ENCODE measurements around the gene ZBTB4.

DNA sequence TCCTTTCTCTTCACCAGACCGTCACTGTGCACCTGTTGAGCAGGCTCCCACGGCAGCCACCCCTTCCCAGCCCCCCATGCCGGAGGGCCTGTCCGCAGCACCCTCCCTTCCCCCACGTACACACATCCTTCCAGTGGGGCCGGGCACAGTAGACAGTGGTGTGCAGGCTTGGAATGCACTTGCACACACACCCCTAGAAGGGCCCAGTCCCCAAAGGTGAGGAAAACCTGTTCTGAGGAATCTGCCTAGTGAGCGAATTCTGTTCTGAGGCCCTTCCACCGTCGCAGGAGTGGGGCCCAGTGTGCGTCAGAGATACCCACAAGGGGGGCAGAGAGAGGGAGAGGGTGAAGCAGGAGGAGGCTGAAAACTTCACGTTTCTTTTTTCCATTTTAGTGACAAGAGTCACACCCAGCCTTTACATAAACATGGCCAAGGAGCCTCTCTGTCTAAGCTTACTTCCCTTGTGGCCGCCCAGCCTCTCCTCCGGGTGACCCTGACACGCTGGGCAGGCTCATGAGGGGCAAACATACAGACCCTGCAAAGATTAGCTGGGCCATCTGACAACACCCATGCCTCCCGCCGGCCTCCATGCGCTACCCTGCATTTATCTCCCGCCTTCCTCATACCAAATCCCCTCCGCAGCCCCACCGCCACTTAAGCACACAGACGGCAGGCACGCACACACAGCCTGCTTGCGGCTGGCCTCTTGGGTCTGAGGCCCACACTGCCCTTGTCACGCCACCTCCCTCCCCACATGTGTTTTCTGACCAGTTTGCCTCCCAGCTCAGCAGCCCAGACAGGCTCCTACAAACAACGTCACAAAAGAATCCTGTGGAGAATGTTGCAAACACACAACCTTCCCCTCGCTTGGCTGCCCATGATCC is 1.8 kb downstream of the ZBTB4 start:
- TF ChIP-seq CTCF (IDR thresholded peaks at IDR 0.05; ENCODE audit: insufficient read depth, low read depth, low read length) (no peak), EZH2 (IDR thresholded peaks at IDR 0.05; ENCODE audit: insufficient read depth, low read length) (no peak)
